ENCODE results near the gene GLRA3.

Gene GLRA3

GRCh38 chr4:174591243-174592021 lies 237.6 kb downstream of the GLRA3 start:
- no peak for DNase-seq

DNA sequence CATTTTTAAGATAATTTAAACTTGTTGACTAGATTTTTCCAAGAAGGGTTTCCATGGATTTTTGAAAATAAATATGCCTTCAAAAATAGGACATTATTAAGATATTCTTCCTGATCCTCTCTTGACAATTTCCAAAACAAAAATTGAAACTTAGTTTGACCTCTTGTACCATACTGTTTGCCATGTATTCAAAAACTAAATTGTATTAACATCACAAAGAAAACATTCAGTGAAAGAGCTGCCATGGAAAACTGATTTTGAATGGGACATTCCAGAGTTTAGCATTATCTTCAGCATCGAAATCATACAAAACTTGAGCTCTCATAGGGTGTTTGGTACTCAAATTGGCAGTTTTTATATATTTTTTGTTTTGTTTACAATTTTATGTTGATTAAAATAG lies 238.7 kb downstream of the GLRA3 start:
- DNase-seq = no peak
